Activated T-cell treated with anti-CD3 and anti-CD28 coated beads, Interleukin-2, amount 50 U/mL, for 1 hour (primary cell): Measurements from ENCODE around the gene WDR53.
"Not testable (repeated sequence)": the region's sequence is repeated elsewhere in the genome, so short reads cannot be mapped to it uniquely, and the experiment has no call there.

Experiments used
- DNase-seq: peaks from one replicate; pipeline ENCODE4 v3.0.0-alpha.2; 2020

The WDR53 gene

GRCh38 chr3:196568246-196569002 is at the start of gene WDR53, which contains the start of gene FBXO45:
WDR53 (minus strand) TSS chr3:196568554; CDS start chr3:196561475, 7,079 bp downstream.
FBXO45 (plus strand) TSS chr3:196568660; CDS start chr3:196568985, 325 bp downstream.
- peak; percentile 97 for DNase-seq

- no peak for DNase-seq
Observed at GRCh38 chr3:196617256-196617655, 48.9 kb upstream of the WDR53 start.

GRCh38 chr3:196615234-196615633 is 46.9 kb upstream of the WDR53 start:
- not testable (repeated sequence) for DNase-seq

- DNase-seq = no peak
Observed at GRCh38 chr3:196611761-196612483, 43.6 kb upstream of the WDR53 start.

- no peak for DNase-seq
Observed at GRCh38 chr3:196609805-196610515, 41.6 kb upstream of the WDR53 start.

GRCh38 chr3:196609343-196609775 is 41.0 kb upstream of the WDR53 start:
- peak; percentile 96 for DNase-seq

GRCh38 chr3:196608693-196609092 is 40.3 kb upstream of the WDR53 start:
- DNase-seq = no peak

- DNase-seq = peak; percentile 67
Observed at GRCh38 chr3:196604548-196604947, 36.2 kb upstream of the WDR53 start.

- DNase-seq = no peak
Observed at GRCh38 chr3:196603683-196604082, 35.3 kb upstream of the WDR53 start.

- DNase-seq = no peak
Observed at GRCh38 chr3:196602673-196603072, 34.3 kb upstream of the WDR53 start.

GRCh38 chr3:196600359-196600758 is 32.0 kb upstream of the WDR53 start:
- no peak for DNase-seq

- no peak for DNase-seq
Observed at GRCh38 chr3:196599734-196600128, 31.4 kb upstream of the WDR53 start.

- not testable (repeated sequence) for DNase-seq
Observed at GRCh38 chr3:196597971-196598733, 29.8 kb upstream of the WDR53 start.

- DNase-seq = no peak
Observed at GRCh38 chr3:196596355-196596754, 28.0 kb upstream of the WDR53 start.

GRCh38 chr3:196590279-196590678 is 21.9 kb upstream of the WDR53 start:
- no peak for DNase-seq

- no peak for DNase-seq
Observed at GRCh38 chr3:196585044-196585757, 16.8 kb upstream of the WDR53 start.

GRCh38 chr3:196572389-196572788 is 4.0 kb upstream of the WDR53 start:
- no peak for DNase-seq

GRCh38 chr3:196570332-196570731 is 2.0 kb upstream of the WDR53 start:
- not testable (repeated sequence) for DNase-seq

- DNase-seq = peak; percentile 64
Observed at GRCh38 chr3:196569003-196569516, 706 bp upstream of the WDR53 start.

GRCh38 chr3:196563721-196564225 is 4.6 kb downstream of the WDR53 start:
- DNase-seq = peak; percentile 24

- DNase-seq = no peak
Observed at GRCh38 chr3:196559826-196560225, 8.5 kb downstream of the WDR53 start.
